ENCODE measurements around the gene EFHB. TPM values are rescaled to one million over a fixed set of nuclear protein-coding genes. Genes with fewer than 3 reads are reported as not detected.
"Not testable (repeated sequence)": the region's sequence is repeated elsewhere in the genome, so short reads cannot be mapped to it uniquely, and the experiment has no call there.

EFHB gene
- total RNA-seq, 4 donors from 2014 or later = 0.67 to 0.76 TPM; not detected in 2

GRCh38 chr3:19907523-19907922 is 26.5 kb downstream of the EFHB start:
- H3K4me3 ChIP-seq = no peak overlapping the region
- no peak overlapping the region for H3K27ac ChIP-seq
- no peaks in the 10 kb centered on the region for H3K27me3 ChIP-seq
- intact Hi-C loops (cut with DNase I) = no loop called here
- no peak for TF ChIP-seq CTCF (IDR thresholded peaks at IDR 0.05)
- TF ChIP-seq POLR2A (IDR thresholded peaks at IDR 0.05) = no peak
- 86 to 88% methylated on average over 3 of the region's 3 CpGs for WGBS, 2 donors
- H3K9me3 ChIP-seq = peaks cover 0 to 7% (median 5%) of the 10 kb centered on the region in 3 donors
- H3K36me3 ChIP-seq = no peaks in the 10 kb centered on the region
- H3K4me1 ChIP-seq = no peaks in the 10 kb centered on the region
- DNase-seq = no peak

DNA sequence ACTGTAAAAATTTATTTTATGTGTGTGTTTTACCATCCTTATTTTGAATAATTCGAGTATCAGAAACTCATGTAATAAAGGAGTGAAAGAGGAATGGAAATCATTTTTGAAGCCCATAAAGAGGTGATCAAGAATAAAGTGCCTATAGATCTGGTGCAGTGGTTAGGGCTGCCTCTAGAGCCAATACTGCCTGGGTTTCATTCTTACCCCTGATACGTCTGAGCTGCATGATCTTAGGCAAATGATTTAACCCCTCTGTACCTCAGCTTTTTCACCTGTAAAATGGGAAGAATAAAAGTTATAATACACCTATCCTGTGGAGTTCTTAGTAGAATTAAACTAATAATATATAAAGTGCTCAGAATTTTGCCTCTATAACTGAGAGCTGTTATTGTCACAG is 30.4 kb downstream of the EFHB start:
- TF ChIP-seq POLR2A (IDR thresholded peaks at IDR 0.05) = no peak
- no peak for TF ChIP-seq CTCF (IDR thresholded peaks at IDR 0.05)
- Histone ChIP-seq H3K9me3 (no peaks in the 10 kb centered on the region), H3K36me3 (no peaks in the 10 kb centered on the region), H3K27ac (no peak overlapping the region), H3K4me3 (no peak overlapping the region), H3K27me3 (no peaks in the 10 kb centered on the region), H3K4me1 (peaks cover 0 to 7% (median 0%) of the 10 kb centered on the region in 3 donors)
- WGBS, 2 donors = 78 to 79% methylated on average over 2 of the region's 2 CpGs
- DNase-seq = no peak
- intact Hi-C loops (cut with DNase I) = no loop called here

DNA sequence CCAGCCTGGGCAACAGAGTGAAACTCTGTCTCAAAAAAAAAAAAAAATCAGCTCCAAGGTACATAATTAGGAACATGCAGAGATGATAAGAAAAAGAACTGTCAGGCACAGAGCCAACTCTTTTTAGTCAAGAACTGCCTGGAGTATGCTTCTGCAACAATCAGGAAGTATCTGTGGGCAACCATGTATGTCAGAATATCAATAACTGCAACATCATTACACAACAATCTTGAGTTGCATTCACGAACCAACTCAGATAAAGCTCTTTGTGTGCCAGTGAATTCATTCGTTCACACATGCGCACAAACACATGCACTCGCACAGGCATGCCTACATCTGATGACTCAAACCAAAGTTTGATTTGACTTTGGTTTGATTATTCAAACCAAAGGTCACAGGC is 32.1 kb downstream of the EFHB start:
- H3K9me3 ChIP-seq = no peaks in the 10 kb centered on the region
- no peak for DNase-seq
- 25 to 60% methylated on average over 4 of the region's 4 CpGs for WGBS, 2 donors
- peaks cover 0 to 7% (median 0%) of the 10 kb centered on the region in 3 donors for H3K4me1 ChIP-seq
- H3K36me3 ChIP-seq = no peaks in the 10 kb centered on the region
- no peak overlapping the region for H3K4me3 ChIP-seq
- intact Hi-C loops (cut with DNase I) = no loop called here
- TF ChIP-seq POLR2A (IDR thresholded peaks at IDR 0.05) = no peak
- no peak for TF ChIP-seq CTCF (IDR thresholded peaks at IDR 0.05)
- no peaks in the 10 kb centered on the region for H3K27me3 ChIP-seq
- peak overlapping the region in 1 of 4 donors; percentile 34 for H3K27ac ChIP-seq

DNA sequence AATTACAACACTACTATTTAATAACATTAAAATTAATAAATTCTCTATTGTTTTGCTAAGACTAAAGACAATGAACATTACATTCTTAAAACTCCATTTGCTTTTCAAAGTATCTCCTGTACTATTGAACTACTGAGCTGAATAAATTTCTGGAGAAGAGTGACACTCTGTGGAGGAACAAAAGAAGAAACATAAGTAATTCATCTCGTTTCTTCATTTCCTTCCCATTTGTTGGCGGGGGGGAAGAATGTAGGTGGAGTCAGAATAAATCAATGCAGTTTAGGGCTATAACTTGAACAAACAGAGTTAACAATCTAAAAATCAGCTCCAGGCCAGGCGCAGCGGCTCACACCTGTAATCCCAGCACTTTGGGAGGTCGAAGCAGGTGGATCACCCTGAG is 32.7 kb downstream of the EFHB start:
- no peaks in the 10 kb centered on the region for H3K9me3 ChIP-seq
- no peak for DNase-seq
- H3K36me3 ChIP-seq = no peaks in the 10 kb centered on the region
- TF ChIP-seq POLR2A (IDR thresholded peaks at IDR 0.05) (no peak), CTCF (IDR thresholded peaks at IDR 0.05) (no peak)
- 41 to 67% methylated on average over 5 of the region's 5 CpGs for WGBS, 2 donors
- H3K27me3 ChIP-seq = no peaks in the 10 kb centered on the region
- no peak overlapping the region for H3K4me3 ChIP-seq
- peaks cover 0 to 7% (median 0%) of the 10 kb centered on the region in 3 donors for H3K4me1 ChIP-seq
- H3K27ac ChIP-seq = peak overlapping the region in 1 of 4 donors; percentile 34
- intact Hi-C loops (cut with DNase I) = no loop called here

- H3K27me3 ChIP-seq, H3K36me3 ChIP-seq, H3K9me3 ChIP-seq, H3K4me1 ChIP-seq, DNase-seq, H3K27ac ChIP-seq, H3K4me3 ChIP-seq: not testable (repeated sequence)
- intact Hi-C loops (cut with DNase I) = loop anchor here (10.0 kb wide), 2 partner anchors 125 to 285 kb away; partner anchors contain the start of gene SGO1
- WGBS, 2 donors = 84 to 87% methylated on average over 7 of the region's 7 CpGs
These were observed 34.2 kb downstream of the EFHB start for GRCh38 chr3:19899833-19900232.

- 92 to 100% methylated on average over 2 of the region's 2 CpGs for WGBS, 2 donors
- H3K4me3 ChIP-seq = no peak overlapping the region
- H3K4me1 ChIP-seq = peaks cover 0 to 7% (median 0%) of the 10 kb centered on the region in 3 donors
- no peak for DNase-seq
- H3K36me3 ChIP-seq = no peaks in the 10 kb centered on the region
- H3K27me3 ChIP-seq = no peaks in the 10 kb centered on the region
- no peak overlapping the region for H3K27ac ChIP-seq
- no peak for TF ChIP-seq POLR2A (IDR thresholded peaks at IDR 0.05)
- TF ChIP-seq CTCF (IDR thresholded peaks at IDR 0.05) = no peak
- intact Hi-C loops (cut with DNase I) = loop anchor here (10.0 kb wide), 2 partner anchors 126 to 286 kb away; partner anchors contain the start of gene SGO1
- no peaks in the 10 kb centered on the region for H3K9me3 ChIP-seq
These were observed 34.8 kb downstream of the EFHB start for GRCh38 chr3:19899264-19899663.

Measured in esophagus squamous epithelium (tissue), 5 donors.